ENCODE measurements around the gene TMEM30A.

The TMEM30A gene

DNA sequence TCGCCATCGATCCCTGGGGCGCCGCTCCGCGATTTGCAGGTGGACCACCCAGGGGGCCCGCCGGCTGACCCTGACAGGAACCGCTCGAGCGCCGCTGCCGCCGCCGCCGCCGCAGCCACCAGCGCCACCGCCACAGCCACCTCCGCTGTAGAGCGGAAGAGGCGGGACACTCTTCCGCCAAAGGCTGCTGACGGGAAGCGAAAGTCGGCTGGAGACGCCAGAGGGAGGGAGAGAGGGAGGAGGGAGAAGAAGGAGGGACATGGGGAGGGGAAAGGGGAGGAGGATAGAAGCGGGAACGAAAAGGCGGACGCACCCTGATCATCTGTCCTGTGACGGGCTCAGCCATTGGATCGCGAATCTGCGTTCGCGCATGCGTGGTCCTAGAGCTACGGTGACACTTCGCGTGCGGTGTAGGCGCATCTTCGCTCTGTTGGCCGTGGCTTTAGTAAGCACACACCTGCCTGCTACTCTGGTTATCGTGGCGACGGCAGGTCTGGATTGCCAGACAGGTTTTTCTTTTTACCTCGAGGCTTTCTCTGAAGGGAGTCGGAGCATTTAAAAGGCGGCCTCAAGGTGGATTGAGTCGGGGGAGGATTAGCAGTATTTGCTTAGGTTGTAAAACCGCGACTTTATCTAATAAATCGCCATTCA, at the start of gene TMEM30A:
Gene TMEM30A, minus strand, starts transcription at position 161 of the 651 bp plus-strand sequence. Its CDS starts 154 bp downstream, at position 7.
- peak; percentile 99 for DNase-seq

DNA sequence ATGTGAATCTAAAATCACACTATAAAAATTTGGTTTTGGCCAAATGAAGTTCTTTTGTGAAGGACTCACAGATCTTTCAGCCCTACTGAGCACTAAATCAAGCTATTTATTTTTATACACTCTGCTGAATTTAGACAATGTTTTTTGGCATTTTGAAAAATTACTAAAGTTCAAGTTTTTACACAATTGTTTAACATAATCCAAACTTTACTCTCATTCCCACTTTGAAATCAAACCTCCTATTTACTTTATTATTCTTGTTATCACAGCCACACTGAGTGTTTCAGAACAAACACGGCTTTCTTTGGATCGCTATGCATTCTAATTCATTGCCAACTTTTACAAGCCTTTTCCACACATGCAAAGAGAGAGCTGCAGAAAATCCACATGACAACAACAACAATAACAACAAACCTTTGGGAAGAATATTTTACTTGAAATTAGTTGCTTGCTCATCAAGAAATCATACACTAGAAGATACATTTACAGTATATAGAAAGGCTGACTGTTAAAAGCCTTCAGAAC, 49.1 kb upstream of the TMEM30A start:
- peak; percentile 58 for DNase-seq

DNA sequence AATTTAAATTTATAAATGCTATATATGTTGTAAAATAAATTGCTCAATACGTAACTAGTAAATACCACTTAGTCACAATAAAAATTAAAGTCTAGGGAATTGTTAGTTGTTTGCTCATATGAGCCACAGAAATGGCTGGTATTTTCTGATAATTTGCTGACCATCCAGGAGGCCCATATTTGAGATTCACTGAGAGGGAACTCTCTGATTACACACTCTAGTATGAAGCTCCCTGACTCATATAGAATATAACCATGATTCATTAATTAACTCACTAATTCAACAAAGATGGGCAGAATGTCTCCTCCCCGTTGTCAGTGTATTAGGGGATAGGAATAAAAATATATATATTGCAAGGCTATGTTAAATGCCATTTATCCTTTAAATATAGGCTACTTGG, 46.6 kb upstream of the TMEM30A start:
- no peak for DNase-seq

DNA sequence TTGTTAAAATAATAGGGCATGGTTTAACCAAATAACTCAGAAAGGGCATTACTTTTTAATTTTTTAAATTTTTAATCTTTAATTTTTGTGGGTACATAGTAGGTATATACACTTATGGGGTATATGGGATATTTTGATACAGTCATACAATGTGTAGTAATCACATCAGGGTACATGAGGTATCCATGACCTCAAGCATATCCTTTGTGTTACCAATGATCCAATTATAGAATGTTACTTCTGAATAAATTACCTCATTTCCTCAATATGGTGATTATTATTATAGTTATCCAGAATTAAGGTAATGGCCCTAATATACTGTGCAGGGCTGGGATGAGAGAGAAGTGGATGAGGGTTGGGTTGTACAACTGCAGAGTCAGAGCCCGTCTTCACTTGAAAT, 45.1 kb upstream of the TMEM30A start:
- DNase-seq, result no peak

GRCh38 chr6:75327807-75328206, 43.2 kb upstream of the TMEM30A start:
- DNase-seq, result no peak

DNA sequence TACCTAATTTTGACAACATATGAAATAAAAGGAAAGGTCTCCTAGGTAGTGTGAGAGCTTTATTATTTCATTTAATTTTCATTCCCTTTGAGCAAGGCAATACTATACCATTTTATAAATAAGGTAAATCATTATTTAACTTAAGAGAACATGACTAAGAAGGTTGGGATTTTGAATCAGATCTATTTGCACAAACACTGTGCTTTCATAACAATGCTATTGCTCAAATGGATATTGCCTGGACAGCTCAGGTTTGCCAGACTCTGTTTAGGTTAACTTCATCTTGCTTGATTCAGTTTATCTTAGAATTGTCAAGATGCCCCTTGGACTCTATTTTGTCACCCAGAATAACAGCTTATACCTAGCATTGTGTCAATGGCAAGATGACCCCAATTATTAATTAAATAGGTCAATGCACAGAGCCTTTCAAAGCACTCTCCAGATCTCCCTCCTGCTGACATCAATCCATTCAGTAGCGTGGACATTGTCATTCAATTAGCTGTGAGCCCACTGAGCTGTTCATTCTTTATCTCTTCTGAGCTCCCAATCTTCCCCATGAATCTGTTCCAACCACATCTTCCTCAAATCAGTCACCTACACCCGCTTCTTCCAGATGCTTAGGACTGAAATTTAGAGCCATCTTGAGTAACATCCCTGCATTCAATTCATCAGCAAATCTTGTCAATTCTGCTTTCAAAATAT, 42.1 kb upstream of the TMEM30A start:
- DNase-seq, result peak; percentile 91

- DNase-seq, result no peak
These were observed 34.3 kb upstream of the TMEM30A start for GRCh38 chr6:75318900-75319299.

- peak; percentile 39 for DNase-seq
These were observed 33.1 kb upstream of the TMEM30A start for GRCh38 chr6:75317503-75318206.

GRCh38 chr6:75315978-75316377, 31.4 kb upstream of the TMEM30A start:
- DNase-seq, result no peak

- no peak for DNase-seq
These were observed 23.8 kb upstream of the TMEM30A start for GRCh38 chr6:75308250-75308988.

DNA sequence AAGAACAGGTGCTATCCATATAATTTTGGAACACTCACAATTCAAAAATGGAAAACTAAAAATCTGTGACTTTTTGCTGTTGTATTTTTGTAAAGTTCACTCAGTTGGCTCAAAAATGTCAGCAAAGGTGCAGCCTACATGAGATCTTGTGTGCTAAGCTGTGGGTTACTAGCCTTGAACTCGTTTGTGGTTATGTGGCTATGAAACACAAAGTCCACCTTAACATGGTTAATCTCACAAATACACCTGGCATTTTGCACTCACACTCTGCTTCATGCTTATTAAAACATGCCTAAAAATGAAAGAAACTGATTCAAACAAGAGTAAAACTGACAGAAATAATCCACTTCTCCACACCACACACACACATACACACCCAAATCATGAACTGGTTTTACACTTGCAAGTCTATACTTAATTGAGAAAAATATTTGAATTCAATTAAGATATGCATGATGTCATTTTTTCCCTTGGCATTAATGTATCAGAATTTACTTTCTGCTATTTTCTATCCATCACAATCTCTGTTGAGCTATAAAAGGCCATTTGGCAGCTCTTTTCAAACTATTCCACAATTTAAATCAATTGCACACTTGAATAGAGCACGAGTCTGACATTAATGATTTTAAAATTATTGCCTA, 22.9 kb upstream of the TMEM30A start:
- DNase-seq, result no peak

DNA sequence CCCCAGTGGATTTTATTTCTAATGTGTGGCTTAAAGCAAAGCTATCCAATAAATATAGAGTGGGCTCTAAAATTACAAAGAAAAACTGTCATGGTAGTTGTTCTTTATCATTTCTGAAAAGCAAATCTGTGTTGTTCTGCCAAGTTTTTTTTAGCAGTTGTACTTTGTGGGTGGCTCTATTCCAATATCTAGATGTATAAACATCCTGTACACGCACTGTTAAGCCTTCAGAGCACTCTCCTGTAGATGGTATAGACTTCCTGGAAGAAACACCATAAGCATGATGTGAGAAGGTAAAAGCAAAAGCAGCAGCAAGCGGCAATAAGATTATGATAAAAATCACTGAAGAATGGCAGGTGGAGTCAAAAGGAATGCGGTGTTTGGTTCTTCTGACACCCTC, 21.5 kb upstream of the TMEM30A start:
- no peak for DNase-seq

DNA sequence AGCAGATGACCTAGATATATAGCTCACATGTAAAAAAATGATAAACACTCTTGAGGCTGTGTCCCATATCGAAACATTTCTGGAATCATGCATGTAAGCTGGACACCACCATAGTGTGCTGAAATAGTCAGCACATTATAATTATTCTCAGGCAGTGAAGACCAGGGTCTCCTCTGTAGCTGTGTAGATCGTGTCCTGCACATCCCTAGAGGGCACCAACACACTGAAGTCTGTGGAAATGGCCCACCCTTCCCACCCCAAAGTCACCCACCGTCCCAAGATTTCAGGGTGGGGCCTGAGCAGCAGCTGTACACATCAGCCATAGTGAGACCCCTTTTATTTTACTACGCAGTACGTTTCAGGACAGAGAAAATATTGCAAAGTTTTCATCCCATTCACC, 21.0 kb upstream of the TMEM30A start:
- no peak for DNase-seq

DNA sequence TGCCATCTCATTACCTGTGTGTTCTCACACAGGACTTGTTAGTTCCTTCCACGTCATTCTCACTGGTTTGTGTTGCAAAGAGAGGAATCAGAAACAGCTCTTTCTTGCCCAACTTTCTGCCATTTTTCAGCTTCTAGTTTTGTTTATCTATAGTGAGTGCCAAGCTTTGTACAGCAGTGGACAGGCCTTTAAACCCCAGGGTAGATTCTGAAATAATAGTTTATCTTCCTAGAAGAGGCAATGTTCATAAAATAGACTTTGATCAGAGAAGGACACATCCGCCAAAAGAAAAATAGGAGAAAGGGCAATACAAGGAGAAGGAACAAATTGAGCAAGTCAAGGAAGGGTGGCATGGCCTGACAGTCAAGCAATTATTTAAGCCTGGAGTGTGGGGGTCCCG, 17.7 kb upstream of the TMEM30A start:
- DNase-seq, result no peak

GRCh38 chr6:75301537-75301936, 16.9 kb upstream of the TMEM30A start:
- no peak for DNase-seq

GRCh38 chr6:75301088-75301487, 16.5 kb upstream of the TMEM30A start:
- DNase-seq, result no peak

DNA sequence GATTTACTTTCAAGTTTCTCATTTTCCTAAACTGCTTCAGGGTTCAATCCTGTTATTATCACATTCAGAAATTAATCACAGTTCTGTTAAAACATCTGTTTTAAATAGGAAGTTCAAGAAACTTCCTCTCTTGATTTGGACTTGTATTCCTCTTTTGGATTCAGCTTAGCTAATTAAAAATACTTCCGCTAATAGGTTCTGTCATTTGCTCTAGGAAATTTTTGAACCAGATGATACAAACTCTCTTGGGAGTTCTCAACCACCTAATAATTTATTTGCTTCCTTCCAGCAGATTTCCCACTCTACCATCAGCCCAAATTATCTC, 15.9 kb upstream of the TMEM30A start:
- DNase-seq, result peak; percentile 36

DNA sequence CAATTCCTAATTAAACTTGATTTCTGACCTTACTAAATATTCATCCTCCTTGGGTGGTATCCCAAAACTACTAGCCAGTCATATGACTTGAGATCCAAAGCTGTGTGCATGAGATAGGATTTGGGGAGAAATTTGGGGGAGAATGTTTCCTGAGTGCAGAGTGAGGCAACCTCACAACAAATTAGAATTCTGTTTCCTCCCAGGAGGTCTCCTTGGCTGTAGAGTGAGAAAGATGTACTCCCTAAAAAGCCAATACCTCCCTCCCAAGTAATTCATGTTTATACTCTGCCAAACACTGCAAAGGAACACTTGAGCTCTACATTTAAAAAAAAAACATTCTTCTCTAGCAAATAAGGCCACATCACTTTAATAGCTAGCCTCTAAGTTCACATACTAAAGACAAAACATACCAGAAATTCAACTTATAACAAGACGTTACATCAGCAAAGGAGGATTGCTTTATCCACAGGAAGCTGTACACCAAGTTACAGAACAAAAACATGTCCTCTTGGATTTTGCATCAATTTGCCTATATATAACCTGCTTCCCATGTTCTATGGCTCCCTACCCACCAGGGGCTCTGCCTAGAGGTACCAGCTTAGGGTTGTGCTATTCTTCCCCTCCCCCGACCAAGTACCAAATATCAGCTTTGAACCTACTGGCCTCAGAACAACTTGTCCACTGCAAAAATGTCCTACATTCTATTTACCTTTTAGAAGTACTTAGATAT, 15.4 kb upstream of the TMEM30A start:
- no peak for DNase-seq

DNA sequence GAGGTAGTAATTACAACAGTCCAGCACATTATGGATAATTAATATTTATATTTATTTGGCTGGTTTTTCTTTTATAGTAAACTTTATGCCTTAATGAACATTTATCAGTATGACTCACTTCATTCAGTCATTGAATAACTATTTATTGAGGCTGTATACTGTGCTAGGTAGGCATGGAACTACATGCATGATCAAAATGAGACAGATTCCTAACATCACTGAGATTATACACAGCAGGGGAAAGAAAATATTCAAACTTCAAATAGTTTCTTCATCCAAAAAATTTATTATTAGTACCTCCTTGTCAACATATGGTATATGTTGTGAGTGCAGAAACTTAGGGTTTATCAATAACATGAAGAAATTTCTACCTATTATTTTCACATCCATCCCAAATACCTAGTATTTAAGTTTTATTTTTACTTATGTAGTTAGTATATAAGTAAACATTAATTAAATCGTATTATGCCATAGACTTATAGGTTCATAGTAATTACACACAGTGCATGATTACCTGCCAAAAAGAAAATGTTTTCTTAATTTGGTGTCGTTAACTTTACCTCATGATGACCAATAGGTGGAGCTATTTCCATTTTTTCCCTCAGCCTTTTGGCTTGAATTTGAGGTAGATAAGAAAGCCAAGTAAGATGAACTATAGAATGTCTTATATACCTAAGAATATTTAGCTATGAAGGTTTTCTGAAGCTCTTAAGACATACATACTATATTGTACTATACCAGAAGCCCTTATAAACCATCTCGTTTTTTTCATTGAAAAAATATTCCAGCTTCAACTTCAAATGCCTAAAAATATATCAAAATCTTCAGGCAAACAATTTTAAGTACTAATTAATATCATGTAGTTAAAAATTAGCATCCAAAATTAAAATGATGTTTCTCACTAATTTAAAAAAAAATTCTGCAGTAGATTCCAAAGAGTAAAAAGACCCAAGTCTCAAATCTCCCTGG, 12.5 kb upstream of the TMEM30A start:
- peak; percentile 89 for DNase-seq

DNA sequence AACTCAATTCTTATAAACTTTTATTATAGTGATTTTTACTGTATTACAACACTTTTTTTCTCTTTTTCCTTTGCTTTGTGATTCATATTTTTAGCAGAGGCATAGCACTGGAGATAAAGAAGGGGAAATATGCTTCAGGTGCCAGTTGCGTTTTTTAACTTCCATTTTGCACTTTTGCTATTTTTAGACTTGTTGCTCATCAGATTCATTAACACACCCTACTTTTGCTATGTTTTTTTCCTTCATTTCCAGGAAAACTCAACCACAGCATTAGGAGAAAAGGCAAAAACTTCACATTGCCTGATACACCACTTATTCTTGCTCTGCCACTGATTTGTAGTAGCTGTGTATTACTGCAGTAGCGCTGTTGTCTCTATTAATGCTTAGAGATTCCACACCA, 8.0 kb upstream of the TMEM30A start:
- no peak for DNase-seq

GRCh38 chr6:75291744-75292143, 7.2 kb upstream of the TMEM30A start:
- DNase-seq, result no peak

Data from eye (tissue), 1 donor.